Lower lobe of right lung (tissue), 2 donors: ENCODE results near the gene MRPS26. TPM values are rescaled to one million over a fixed set of nuclear protein-coding genes. Genes with fewer than 3 reads are reported as not detected.
"Not testable (repeated sequence)": the region's sequence is repeated elsewhere in the genome, so short reads cannot be mapped to it uniquely, and the experiment has no call there.

Source experiments
- ATAC-seq, 2 donors: fragments of 200-7000 bp; cut with Tn5 transposase; one replicate each; pipeline ENCODE4 v1.9.1; 2020 to 2022; ENCODE audit warnings: mild to moderate bottlenecking in 2 of 2, moderate library complexity in 2 of 2
- DNase-seq: peaks from one replicate; pipeline ENCODE4 v3.0.0-alpha.2; 2020
- H3K27ac ChIP-seq: fragments of 200-600 bp; one replicate; pipeline ENCODE4 v1.8.0; 2022
- H3K27me3 ChIP-seq: fragments of 200-600 bp; one replicate; pipeline ENCODE4 v1.8.0; 2022; ENCODE audit warnings: low read depth
- H3K36me3 ChIP-seq: fragments of 200-600 bp; one replicate; pipeline ENCODE4 v1.8.0; 2022; ENCODE audit warnings: mild to moderate bottlenecking
- H3K4me1 ChIP-seq: fragments of 200-600 bp; one replicate; pipeline ENCODE4 v1.8.0; 2022
- H3K4me3 ChIP-seq: fragments of 200-600 bp; one replicate; pipeline ENCODE4 v1.8.0; 2022; ENCODE audit warnings: mild to moderate bottlenecking
- H3K9me3 ChIP-seq: fragments of 200-600 bp; one replicate; pipeline ENCODE4 v1.8.0; 2022
- intact Hi-C: fragments of 100-400 bp; cut with DNase I; formaldehyde crosslinking; loops from one replicate; pipeline ENCODE4 v1.11.0; 2022
- total RNA-seq: library from RNA; stranded (reverse); fragmentation: NEBNext Ultra II Directional; extraction: Animal tissue kit (Norgen Biotek cat#: 25700); gene quantifications from one replicate; pipeline ENCODE4 v1.2.1, GENCODE V29; 2021
- TF ChIP-seq, protein P1 (sequence below): fragments of 200-600 bp; IDR thresholded peaks from one replicate; pipeline ENCODE4 v1.8.0; 2022; ENCODE audit warnings: antibody characterized with exemption, mild to moderate bottlenecking
- donor health status: DM: no; HTN: yes; CAD: no; lungs with severe emphysema.

The MRPS26 gene
- total RNA-seq, 1 donor from 2014 or later, result 31.0 TPM

DNA sequence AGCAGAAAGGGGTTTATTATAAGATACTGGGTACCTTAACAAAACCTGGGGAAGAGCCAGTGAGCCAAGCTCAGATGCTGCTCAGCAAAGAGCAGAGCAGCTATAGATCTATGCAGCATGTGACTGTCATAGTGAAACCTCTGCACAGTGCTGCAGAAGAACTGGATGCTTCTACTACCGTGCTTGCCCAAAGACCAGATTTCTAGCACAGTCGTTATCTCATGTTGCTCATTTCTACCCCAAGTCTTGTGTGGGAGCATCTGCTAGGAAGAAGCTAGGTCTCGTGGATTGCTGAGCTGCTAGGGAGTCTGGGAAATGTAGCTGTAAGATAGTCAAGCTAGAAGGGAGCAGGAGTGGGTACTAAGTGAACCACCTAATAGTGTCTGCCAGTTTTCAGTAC is 34.1 kb upstream of the MRPS26 start:
- Histone ChIP-seq H3K4me1 (no peaks in the 10 kb centered on the region), H3K4me3 (no peak overlapping the region), H3K27me3 (no peaks in the 10 kb centered on the region), H3K9me3 (no peaks in the 10 kb centered on the region), H3K36me3 (peaks cover 75% of the 10 kb centered on the region), H3K27ac (no peak overlapping the region)
- ATAC-seq (no peak), DNase-seq (no peak)
- intact Hi-C loops, result no loop called here
- TF ChIP-seq, protein P1, sequence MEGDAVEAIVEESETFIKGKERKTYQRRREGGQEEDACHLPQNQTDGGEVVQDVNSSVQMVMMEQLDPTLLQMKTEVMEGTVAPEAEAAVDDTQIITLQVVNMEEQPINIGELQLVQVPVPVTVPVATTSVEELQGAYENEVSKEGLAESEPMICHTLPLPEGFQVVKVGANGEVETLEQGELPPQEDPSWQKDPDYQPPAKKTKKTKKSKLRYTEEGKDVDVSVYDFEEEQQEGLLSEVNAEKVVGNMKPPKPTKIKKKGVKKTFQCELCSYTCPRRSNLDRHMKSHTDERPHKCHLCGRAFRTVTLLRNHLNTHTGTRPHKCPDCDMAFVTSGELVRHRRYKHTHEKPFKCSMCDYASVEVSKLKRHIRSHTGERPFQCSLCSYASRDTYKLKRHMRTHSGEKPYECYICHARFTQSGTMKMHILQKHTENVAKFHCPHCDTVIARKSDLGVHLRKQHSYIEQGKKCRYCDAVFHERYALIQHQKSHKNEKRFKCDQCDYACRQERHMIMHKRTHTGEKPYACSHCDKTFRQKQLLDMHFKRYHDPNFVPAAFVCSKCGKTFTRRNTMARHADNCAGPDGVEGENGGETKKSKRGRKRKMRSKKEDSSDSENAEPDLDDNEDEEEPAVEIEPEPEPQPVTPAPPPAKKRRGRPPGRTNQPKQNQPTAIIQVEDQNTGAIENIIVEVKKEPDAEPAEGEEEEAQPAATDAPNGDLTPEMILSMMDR, result no peak

DNA sequence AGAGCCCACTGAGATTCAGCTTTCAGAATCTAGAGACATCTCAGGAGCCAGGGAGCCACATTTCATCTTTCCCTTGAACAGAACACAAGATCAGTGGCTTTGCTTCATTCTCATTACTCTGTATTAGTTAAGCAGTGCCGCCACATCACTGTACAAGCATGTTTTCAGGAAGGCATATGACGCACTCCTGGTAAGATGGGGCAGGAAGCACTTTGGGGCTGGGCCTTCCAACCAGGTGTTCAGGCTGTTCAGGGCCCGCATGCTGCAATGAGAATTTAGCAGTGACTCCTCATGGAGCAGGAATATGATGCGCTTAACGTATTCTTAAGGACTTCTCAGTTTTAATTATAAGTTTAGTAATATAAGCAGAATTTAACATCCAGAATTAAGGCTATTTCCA is 32.1 kb upstream of the MRPS26 start:
- intact Hi-C loops, result no loop called here
- no peak for ATAC-seq
- no peak for DNase-seq
- Histone ChIP-seq H3K36me3 (peaks cover 68% of the 10 kb centered on the region), H3K4me1 (no peaks in the 10 kb centered on the region), H3K9me3 (no peaks in the 10 kb centered on the region), H3K4me3 (no peak overlapping the region), H3K27ac (no peak overlapping the region), H3K27me3 (no peaks in the 10 kb centered on the region)
- TF ChIP-seq, protein P1, result no peak

DNA sequence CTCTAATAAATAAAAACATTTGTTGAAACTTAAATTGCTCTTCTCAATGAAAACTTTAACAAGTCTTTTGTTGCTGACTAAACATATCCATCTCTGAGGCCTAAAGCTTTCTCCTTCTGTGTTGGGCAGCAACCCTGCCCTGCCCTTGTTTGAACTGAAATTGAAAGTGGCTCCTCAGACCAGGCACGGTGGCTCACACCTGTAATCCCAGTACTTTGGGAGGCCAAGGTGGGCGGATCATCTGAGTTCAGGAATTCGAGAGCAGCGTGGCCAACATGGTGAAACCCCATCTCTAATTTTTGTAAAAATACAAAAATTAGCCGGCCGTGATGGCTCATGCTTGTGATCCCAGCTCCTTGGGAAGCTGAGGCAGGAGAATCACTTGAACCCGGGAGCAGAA is 31.7 kb upstream of the MRPS26 start:
- intact Hi-C loops, result no loop called here
- H3K4me3 ChIP-seq, result no peak overlapping the region
- no peaks in the 10 kb centered on the region for H3K27me3 ChIP-seq
- H3K27ac ChIP-seq, result no peak overlapping the region
- H3K36me3 ChIP-seq, result peaks cover 65% of the 10 kb centered on the region
- DNase-seq (no peak), ATAC-seq (no peak)
- TF ChIP-seq, protein P1, result no peak
- H3K9me3 ChIP-seq, result no peaks in the 10 kb centered on the region
- no peaks in the 10 kb centered on the region for H3K4me1 ChIP-seq

DNA sequence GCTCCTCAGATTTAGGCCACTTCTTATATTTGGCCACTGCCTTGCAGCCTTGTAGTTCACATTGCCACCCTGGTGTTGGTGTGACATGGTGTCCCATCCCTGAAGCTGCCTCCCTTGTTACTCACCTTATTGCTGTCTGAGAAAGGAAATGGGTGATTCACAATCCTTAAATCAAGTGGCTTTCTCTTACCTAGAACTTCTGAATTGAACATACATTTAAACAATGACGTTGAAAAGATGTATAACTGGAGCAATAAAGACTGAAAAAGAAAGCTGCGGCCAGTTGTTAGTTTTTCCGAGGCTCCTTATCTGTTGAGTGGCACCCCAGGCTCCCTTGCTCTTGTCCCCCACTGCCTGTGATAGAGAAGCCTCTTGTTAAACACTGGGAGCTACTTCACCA is 31.2 kb upstream of the MRPS26 start:
- ATAC-seq (no peak), DNase-seq (no peak)
- Histone ChIP-seq H3K27me3 (no peaks in the 10 kb centered on the region), H3K4me3 (no peak overlapping the region), H3K4me1 (no peaks in the 10 kb centered on the region), H3K9me3 (no peaks in the 10 kb centered on the region), H3K36me3 (peaks cover 60% of the 10 kb centered on the region), H3K27ac (no peak overlapping the region)
- intact Hi-C loops, result no loop called here
- TF ChIP-seq, protein P1, result no peak

DNA sequence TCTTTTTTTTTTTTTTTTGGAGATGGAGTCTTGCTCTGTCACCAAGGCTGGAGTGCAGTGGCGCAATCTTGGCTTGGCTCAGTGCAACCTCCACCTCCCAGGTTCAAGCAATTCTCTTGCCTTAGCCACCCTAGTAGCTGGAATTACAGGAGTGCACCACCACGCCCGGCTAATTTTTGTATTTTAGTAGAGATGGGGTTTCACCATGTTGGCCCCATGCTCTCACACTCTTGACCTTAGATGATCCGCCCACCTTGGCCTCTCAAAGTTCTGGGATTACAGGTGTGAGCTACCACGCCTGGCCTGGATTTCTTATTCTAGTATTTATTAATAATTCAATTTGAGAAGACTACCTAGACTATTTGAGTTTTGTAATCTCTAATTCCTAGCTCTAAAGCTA is 30.6 kb upstream of the MRPS26 start:
- intact Hi-C loops, DNase-seq, H3K9me3 ChIP-seq, H3K27me3 ChIP-seq, ATAC-seq, H3K4me1 ChIP-seq, H3K4me3 ChIP-seq, H3K27ac ChIP-seq: not testable (repeated sequence)
- peaks cover 55% of the 10 kb centered on the region for H3K36me3 ChIP-seq

DNA sequence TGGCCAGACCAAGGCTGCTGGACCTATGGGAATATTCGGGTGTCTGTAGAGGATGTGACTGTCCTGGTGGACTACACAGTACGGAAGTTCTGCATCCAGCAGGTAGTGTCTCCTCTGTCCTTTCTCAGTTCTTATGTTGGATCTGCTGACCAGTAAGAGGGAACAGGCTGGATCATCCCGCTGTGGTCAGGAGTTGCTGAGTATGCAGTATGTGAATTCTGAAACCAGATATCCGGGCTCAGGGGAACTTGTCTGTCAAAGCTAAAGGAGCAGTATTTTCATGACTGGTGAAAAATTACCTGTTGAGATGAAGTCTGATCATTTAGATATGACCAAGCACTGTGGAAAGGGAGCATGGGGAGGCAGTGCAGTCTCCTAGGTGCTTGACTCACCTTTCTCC is 24.5 kb upstream of the MRPS26 start:
- Histone ChIP-seq H3K27me3 (no peaks in the 10 kb centered on the region), H3K36me3 (peaks cover 70% of the 10 kb centered on the region), H3K4me3 (no peak overlapping the region), H3K27ac (no peak overlapping the region), H3K9me3 (no peaks in the 10 kb centered on the region), H3K4me1 (no peaks in the 10 kb centered on the region)
- ATAC-seq, result peak in 1 of 2 donors; percentile 25
- intact Hi-C loops, result no loop called here
- TF ChIP-seq, protein P1, result no peak
- DNase-seq, result no peak
